Measurements from ENCODE around the gene PABPN1L.
"Not testable (repeated sequence)": the region's sequence is repeated elsewhere in the genome, so short reads cannot be mapped to it uniquely, and the experiment has no call there.

PABPN1L gene

DNA sequence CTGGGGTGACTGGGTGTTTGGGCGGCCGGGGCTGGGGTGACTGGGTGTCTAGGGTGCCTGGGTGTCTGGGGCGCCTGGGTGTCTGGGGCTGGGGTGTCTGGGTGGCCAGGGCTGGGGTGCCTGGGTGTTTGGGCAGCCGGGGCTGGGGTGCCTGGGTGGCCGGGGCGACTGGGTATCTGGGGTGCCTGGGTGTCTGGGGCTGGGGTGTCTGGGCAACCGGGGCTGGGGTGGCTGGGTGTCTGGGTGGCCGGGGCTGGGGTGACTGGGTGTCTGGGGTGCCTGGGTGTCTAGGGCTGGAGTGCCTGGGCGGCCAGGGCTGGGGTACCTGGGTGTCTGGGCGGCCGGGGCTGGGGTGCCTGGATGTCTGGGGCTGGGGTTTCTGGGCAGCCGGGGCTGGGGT lies 41.3 kb downstream of the PABPN1L start:
- DNase-seq, result no peak

GRCh38 chr16:88824256-88825077 lies 42.0 kb downstream of the PABPN1L start:
- no peak for DNase-seq

DNA sequence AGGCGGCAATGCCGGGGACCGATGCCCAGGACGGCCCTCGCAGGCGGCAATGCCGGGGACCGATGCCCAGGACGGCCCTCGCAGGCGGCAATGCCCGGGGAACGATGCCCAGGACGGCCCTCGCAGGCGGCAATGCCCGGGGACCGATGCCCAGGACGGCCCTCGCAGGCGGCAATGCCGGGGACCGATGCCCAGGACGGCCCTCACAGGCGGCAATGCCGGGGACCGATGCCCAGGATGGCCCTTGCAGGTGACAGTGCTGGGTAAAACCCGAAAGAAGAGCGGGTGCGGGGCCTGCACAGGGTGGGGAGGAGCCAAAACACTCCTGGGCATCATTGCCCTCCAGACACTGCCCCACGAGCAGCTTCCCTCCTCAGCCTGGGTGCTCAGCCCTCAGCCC lies 42.8 kb downstream of the PABPN1L start:
- not testable (repeated sequence) for DNase-seq

DNA sequence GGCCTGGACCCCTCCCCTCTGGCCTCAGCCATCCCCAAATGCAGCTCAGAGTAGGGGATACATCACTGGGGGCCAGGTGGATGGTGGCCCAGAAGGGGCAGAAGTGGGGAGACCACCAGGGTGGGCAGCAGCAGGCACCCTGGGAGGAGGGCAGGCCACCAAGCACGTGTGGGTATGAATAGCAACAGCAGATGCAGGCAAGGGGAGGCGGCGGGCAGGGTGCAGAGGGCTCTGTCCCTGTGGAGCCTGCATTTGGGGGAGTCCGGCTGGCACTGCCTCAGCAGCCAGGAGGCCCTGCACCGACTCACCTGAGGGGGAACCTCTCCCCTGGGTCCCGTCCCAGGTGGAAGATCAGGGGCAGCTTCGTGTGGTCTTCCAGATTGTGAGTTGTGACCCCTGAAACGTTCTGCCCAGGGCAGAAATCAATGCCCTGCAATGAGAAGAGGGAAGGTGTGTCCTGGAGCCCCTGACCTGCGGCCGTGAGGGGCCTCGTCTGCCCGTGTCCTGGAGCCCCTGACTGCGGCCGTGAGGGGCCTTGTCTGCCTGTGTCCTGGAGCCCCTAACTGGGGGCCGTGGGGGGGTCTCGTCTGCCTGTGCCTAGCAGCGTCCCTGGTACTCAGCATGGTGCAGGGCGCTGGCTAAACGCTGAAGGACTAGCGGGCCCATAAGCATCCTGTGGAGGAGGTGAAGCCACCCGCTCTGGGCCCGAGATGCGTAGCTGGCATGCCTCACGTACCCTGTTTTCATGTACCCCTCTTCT lies 44.0 kb downstream of the PABPN1L start:
- no peak for DNase-seq

DNA sequence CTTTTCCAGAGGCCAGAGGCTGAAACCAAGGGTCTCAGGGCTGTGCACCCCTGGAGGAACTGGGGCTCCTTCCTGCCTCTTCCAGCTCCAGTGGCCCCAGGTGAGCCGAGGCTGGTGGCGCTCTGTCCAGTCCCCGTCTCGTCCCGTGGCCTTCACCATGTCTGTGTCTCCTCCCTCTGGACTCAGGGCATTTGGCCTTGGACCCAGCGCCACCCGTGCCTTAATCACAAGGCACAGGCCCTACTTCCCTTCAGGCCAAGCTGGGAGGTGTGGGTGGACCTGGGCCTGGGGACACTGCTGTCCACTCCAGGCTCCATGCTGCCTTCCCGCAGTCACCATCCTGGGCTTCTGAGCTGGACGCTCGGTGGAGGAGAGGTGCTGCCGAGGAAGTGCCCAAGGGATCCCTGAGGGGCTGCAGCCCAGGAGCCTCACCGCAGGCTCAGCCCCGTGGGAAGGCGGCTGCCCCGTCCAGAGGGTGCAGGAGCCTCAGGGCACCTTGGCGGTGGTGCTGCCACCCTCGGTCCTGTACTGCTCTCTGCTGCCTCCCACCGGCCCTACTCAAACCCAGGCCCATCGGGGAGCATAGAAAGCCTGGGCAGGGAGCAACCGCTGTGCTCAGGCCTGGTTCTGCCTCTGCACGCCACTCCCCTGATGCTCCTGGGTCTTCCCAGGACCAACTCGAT lies 45.2 kb downstream of the PABPN1L start:
- no peak for DNase-seq

- DNase-seq, result no peak
Measured at GRCh38 chr16:88820385-88821025, 46.0 kb downstream of the PABPN1L start.

DNA sequence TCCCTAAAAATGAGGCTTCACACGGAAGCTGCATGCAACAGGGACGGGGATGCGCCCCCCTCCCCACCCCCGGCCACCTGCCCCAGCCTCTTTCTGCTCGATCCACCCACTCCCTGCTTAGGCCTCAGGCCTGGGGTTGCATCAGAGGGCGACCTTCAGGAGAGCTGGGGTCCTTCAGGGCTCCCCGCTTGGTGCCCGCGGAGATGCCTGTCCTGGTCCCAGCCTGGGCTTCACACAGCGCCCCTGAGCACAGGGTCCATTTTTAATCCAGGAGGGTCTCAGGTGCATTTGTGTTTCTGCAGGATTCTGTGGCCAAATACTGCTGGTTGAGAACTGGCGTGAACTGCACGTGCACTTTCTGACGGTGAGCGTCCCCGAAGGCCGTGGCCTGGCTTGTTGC lies 47.3 kb downstream of the PABPN1L start:
- DNase-seq, result no peak

DNA sequence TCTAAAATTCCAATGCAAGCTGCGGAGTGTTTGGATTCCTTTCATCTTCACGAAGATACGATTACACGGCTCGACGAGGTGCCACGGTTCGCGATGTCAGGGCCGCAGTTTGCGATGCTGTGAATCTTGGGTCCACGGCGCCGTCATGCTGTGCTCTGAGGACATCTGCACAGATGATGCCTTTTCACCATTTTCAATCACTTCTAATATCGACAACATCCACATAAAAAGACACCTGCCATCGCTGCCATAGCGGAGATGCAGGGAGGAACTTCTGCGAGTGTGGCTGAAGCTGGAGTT lies 47.9 kb downstream of the PABPN1L start:
- no peak for DNase-seq

GRCh38 chr16:88817785-88818574 lies 48.5 kb downstream of the PABPN1L start:
- no peak for DNase-seq

DNA sequence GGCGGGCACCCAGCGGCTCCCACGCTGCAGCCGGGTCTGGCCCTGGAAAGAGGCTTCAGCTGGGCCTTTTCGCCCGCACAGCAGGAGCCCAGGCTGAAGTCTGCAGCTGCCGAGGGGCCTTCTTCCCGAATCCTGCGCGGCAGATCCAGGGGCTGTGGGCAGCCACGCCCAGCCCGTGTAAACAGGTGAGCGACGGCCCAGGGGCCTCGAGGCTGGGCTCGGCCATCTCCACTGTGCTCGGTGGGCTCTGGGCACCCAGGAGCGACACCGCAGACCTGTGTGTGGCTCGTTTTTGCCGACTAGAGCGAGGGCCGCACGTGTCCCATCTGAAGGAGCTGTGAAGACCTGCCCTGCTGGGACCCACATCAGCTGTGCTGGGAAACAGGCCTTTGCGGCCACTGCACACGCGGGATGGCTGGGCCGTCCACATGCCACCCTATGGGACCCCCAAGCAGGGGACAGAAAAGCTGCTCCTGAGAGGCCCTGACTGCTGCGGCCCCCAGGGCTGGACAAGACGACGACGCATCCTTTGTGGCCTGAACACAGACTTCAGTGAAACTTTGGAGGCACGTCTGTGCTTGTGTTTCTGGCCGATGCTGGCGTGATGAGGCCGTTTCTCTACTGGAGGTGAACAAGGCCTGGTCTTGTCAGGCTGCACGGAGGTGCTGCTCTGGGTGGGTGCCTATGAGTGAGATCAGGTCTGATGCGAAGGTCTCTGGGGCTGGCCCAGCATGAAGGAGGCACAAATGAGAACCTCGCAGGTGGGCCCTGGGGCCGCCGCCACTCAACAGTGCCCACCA lies 49.5 kb downstream of the PABPN1L start:
- DNase-seq, result no peak

DNA sequence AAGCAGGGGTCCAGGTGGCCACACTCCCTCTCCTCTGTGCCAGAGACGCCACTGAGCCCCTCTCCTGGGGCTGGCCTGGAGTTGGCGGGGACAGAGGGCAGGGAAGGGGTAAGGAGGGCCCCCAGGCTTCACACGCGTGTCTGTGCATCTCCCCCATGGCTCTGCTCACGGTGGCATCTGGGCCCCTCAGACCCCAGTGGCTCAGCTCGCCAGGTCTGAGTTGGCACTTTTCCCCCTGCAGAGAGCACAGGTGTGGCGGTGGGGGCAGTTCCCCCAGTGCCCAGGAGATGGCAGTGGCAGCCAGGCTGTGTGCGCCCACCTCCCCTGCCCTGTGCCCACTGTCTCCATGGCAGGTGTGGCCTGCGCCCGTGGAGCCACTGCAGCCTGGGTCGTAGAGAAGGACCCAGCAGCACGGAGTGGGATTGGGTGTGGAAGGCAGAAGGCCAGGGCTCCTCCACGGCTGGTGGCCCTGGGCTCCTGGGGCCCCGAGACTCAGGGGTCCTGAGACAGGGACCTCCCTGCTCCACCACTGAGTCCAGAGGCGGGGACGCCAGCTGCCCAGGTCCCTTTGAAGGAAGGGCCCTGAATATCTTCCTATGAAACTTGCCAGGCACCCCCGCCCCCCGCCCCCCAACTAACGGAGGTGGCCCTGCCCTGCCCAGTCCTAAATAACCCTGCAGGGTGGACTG lies 50.4 kb downstream of the PABPN1L start:
- peak in 5 of 6 experiments; percentile 33 to 49 (median 41) for DNase-seq

- DNase-seq, result no peak
Measured at GRCh38 chr16:88815227-88815626, 51.2 kb downstream of the PABPN1L start.

GRCh38 chr16:88814144-88814502 lies 52.3 kb downstream of the PABPN1L start:
- DNase-seq, result no peak
